Panc1 (cell line): Measurements from ENCODE around the gene EXD3. TPM values are rescaled to one million over a fixed set of nuclear protein-coding genes. Genes with fewer than 3 reads are reported as not detected.

Source experiments
- ATAC-seq: fragments of 200-7000 bp; cut with Tn5 transposase; 2 replicates; pipeline ENCODE4 v1.9.1; 2020; ENCODE audit warnings: mild to moderate bottlenecking, moderate library complexity
- BruUV-seq: library from RNA; stranded (reverse); fragments of 400-500 nt; replicated peaks from 2 replicates; lab custom pipeline; 2021; lab: Mats Ljungman, UMichigan
- CTCF ChIA-PET: fragments of 300-600 bp; sonication (Branson Sonifier 250); formaldehyde crosslinking; loops from one replicate; lab custom pipeline; 2022; ENCODE audit warnings: antibody characterized with exemption; lab: Charles Lee
- POLR2A ChIA-PET: fragments of 300-600 bp; sonication (Branson Sonifier 250); formaldehyde crosslinking; loops from one replicate; lab custom pipeline; 2022; ENCODE audit warnings: antibody characterized with exemption; lab: Charles Lee
- DNase-seq: peaks from one replicate; pipeline ENCODE4 v3.0.0-alpha.2; 2010; ENCODE audit warnings: low read depth, low spot score
- H3K27ac ChIP-seq: 2 replicates; pipeline ENCODE4 v1.5.1; 2011; ENCODE audit warnings: mild to moderate bottlenecking, low read length, inconsistent platforms
- H3K27me3 ChIP-seq: fragments of 200-500 bp; sonication (Bioruptor generic); 2 replicates; pipeline ENCODE4 v1.6.0; 2014; ENCODE audit warnings: low read length, inconsistent platforms; ENCODE audit not compliant: control insufficient read depth, insufficient read depth
- H3K36me3 ChIP-seq: fragments of 200-500 bp; sonication (Bioruptor generic); 2 replicates; pipeline ENCODE4 v1.5.1; 2014; ENCODE audit warnings: inconsistent platforms, mild to moderate bottlenecking, low read length, moderate library complexity; ENCODE audit not compliant: control insufficient read depth, insufficient read depth
- H3K4me1 ChIP-seq: 2 replicates; pipeline ENCODE4 v1.5.1; 2011; ENCODE audit warnings: inconsistent platforms, mild to moderate bottlenecking, low read length, moderate library complexity; ENCODE audit not compliant: control insufficient read depth, insufficient read depth
- H3K4me3 ChIP-seq, 2 experiments: 2 replicates each; pipeline ENCODE4 v1.5.1; 2011 to 2012; ENCODE audit warnings: low read depth in 2 of 2, low read length in 2 of 2, mild to moderate bottlenecking in 2 of 2, inconsistent platforms in 1 of 2, moderate library complexity in 1 of 2
- H3K9me3 ChIP-seq: fragments of 200-500 bp; sonication (Bioruptor generic); 2 replicates; pipeline ENCODE4 v1.5.1; 2014; ENCODE audit warnings: low read depth, mild to moderate bottlenecking, inconsistent platforms, low read length, moderate library complexity; ENCODE audit not compliant: control insufficient read depth, insufficient read depth
- CTCF ChIP-seq: fragments of 450-650 bp; IDR thresholded peaks from 2 replicates; pipeline ENCODE4 v1.5.1; 2017; ENCODE audit warnings: mild to moderate bottlenecking
- POLR2AphosphoS5 ChIP-seq: IDR thresholded peaks from 2 replicates; pipeline ENCODE4 v1.6.1; 2012; ENCODE audit warnings: mild to moderate bottlenecking, low read depth, low read length, moderate library complexity
- SIN3A ChIP-seq: IDR thresholded peaks from 2 replicates; pipeline ENCODE4 v1.6.1; 2012; ENCODE audit warnings: low read depth, mild to moderate bottlenecking, low read length, moderate library complexity, borderline replicate concordance; ENCODE audit not compliant: insufficient read depth
- TCF7L2 ChIP-seq: IDR thresholded peaks from 2 replicates; pipeline ENCODE4 v1.6.1; 2011; ENCODE audit warnings: mild to moderate bottlenecking, low read depth, low read length, inconsistent platforms
- in situ Hi-C: cut with HindIII; loops from 2 replicates; pipeline ENCODE4 v1.10.0; 2016; ENCODE audit warnings: low sequenced_read_pairs, low pct_unique_long_range_greater_than_20kb
- intact Hi-C: fragments of 100-400 bp; cut with micrococcal nuclease; formaldehyde crosslinking; loops from one replicate; pipeline ENCODE4 v1.10.0; 2022; ENCODE audit not compliant: unreplicated experiment
- total RNA-seq: library from RNA; stranded (reverse); gene quantifications from one replicate; pipeline ENCODE4 v1.2.1, GENCODE V29; 2021; ENCODE audit not compliant: unreplicated experiment
- TF ChIP-seq, protein P1 (sequence below), 2 experiments: IDR thresholded peaks; 2 replicates each; pipeline ENCODE4 v1.6.1; 2011 to 2012; ENCODE audit warnings: low read depth in 2 of 2, control low read depth in 1 of 2, low read length in 1 of 2, mild to moderate bottlenecking in 1 of 2, moderate library complexity in 1 of 2; ENCODE audit not compliant: insufficient read depth in 1 of 2

Gene EXD3
- total RNA-seq, 1 experiment from 2014 or later: 9.2 TPM

DNA sequence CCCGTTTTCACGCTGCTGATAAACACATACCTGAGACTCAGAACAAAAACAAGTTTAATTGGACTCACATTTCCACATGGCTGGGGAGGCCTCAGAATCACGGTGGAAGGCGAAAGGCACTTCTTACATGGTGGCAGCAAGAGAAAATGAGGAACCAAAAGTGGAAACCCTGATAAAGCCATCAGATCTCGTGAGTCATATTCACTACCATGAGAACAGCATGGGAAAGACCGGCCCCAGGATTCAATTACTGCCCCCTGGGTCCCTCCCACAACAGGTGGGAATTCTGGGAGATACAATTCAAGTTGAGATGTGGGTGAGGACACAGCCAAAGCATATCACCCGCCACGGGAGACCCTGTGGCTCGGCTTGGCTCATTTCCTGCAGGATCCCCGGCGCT, 20.2 kb downstream of the EXD3 start:
- no peak overlapping the region for H3K27ac ChIP-seq
- DNase-seq: no peak
- TF ChIP-seq SIN3A (no peak), CTCF (no peak), TCF7L2 (no peak), POLR2AphosphoS5 (no peak)
- TF ChIP-seq, protein P1, sequence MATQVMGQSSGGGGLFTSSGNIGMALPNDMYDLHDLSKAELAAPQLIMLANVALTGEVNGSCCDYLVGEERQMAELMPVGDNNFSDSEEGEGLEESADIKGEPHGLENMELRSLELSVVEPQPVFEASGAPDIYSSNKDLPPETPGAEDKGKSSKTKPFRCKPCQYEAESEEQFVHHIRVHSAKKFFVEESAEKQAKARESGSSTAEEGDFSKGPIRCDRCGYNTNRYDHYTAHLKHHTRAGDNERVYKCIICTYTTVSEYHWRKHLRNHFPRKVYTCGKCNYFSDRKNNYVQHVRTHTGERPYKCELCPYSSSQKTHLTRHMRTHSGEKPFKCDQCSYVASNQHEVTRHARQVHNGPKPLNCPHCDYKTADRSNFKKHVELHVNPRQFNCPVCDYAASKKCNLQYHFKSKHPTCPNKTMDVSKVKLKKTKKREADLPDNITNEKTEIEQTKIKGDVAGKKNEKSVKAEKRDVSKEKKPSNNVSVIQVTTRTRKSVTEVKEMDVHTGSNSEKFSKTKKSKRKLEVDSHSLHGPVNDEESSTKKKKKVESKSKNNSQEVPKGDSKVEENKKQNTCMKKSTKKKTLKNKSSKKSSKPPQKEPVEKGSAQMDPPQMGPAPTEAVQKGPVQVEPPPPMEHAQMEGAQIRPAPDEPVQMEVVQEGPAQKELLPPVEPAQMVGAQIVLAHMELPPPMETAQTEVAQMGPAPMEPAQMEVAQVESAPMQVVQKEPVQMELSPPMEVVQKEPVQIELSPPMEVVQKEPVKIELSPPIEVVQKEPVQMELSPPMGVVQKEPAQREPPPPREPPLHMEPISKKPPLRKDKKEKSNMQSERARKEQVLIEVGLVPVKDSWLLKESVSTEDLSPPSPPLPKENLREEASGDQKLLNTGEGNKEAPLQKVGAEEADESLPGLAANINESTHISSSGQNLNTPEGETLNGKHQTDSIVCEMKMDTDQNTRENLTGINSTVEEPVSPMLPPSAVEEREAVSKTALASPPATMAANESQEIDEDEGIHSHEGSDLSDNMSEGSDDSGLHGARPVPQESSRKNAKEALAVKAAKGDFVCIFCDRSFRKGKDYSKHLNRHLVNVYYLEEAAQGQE (IDR thresholded peaks at IDR 0.05; ENCODE audit: insufficient read depth in 1 of 2, low read depth in 2 of 2, low read length in 1 of 2): no peak
- ATAC-seq: no peak
- intact Hi-C loops (no loop called here), in situ Hi-C loops (no loop called here)
- H3K27me3 ChIP-seq: no peaks in the 10 kb centered on the region
- no peak overlapping the region for H3K4me3 ChIP-seq
- H3K9me3 ChIP-seq: no peaks in the 10 kb centered on the region
- no TSS peak for BruUV-seq
- CTCF ChIA-PET: no interaction called here
- H3K36me3 ChIP-seq: no peaks in the 10 kb centered on the region
- H3K4me1 ChIP-seq: peaks cover 6% of the 10 kb centered on the region
- POLR2A ChIA-PET: no interaction called here

GRCh38 chr9:137398561-137399468, 24.1 kb downstream of the EXD3 start:
- ChIA-PET POLR2A (no interaction called here), CTCF (no interaction called here)
- no peaks in the 10 kb centered on the region for H3K9me3 ChIP-seq
- H3K4me3 ChIP-seq: no peak overlapping the region
- H3K27ac ChIP-seq: no peak overlapping the region
- no peaks in the 10 kb centered on the region for H3K27me3 ChIP-seq
- no peak for ATAC-seq
- intact Hi-C loops: no loop called here
- no peaks in the 10 kb centered on the region for H3K36me3 ChIP-seq
- DNase-seq: no peak
- BruUV-seq: no TSS peak
- TF ChIP-seq SIN3A (no peak), CTCF (no peak)
- TF ChIP-seq, protein P1 (IDR thresholded peaks at IDR 0.05; ENCODE audit: insufficient read depth in 1 of 2, low read depth in 2 of 2, low read length in 1 of 2): no peak
- in situ Hi-C loops: no loop called here
- peaks cover 6% of the 10 kb centered on the region for H3K4me1 ChIP-seq
